Endometrial microvascular endothelial cells (primary cell): ENCODE data around the gene SLC25A38. TPM values are rescaled to one million over a fixed set of nuclear protein-coding genes. Genes with fewer than 3 reads are reported as not detected.
"Not testable (repeated sequence)": the region's sequence is repeated elsewhere in the genome, so short reads cannot be mapped to it uniquely, and the experiment has no call there.

Experiments
- in situ Hi-C: cut with HindIII; loops from 2 replicates; pipeline ENCODE4 v1.10.0; 2017; ENCODE audit warnings: low sequenced_read_pairs, low pct_unique_long_range_greater_than_20kb; ENCODE audit errors: inconsistent ontology term
- total RNA-seq: library from RNA; depleted of rRNA; stranded (reverse); fragments of >200 nt; gene quantifications from one replicate; pipeline ENCODE4 v1.2.3, GENCODE V29; 2015; ENCODE audit errors: inconsistent ontology term

The SLC25A38 gene
- total RNA-seq, 1 donor from 2014 or later = 21.6 TPM

DNA sequence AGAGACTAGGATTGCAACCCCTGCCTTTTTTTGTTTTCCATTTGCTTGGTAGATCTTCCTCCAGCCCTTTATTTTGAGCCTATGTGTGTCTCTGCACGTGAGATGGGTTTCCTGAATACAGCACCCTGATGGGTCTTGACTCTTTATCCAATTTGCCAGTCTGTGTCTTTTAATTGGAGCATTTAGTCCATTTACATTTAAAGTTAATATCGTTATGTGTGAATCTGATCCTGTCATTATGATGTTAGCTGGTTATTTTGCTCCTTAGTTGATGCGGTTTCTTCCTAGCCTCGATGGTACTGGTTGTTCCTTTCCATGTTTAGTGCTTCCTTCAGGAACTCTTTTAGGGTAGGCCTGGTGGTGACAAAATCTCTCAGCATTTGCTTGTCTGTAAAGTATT lies 12.7 kb upstream of the SLC25A38 start:
- in situ Hi-C loops = not testable (repeated sequence)

DNA sequence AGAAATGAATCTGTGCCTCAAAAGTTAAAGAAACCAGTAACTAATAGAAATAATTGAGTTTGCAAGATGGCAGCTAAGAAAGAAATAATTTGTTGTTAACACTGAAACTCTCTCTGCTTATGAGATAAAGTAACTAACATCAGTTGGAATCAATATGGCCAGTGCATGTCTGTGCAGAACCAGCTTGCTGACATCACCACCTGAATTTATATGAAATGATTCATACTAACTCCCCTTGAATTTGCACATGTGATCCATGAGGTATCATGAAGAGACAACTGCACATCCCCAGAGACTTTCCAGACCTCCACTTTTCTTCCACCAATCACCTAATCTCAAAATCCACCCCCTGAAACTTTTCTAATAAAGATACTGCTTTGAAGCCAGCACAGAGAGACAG lies 10.3 kb upstream of the SLC25A38 start:
- in situ Hi-C loops = no loop called here

DNA sequence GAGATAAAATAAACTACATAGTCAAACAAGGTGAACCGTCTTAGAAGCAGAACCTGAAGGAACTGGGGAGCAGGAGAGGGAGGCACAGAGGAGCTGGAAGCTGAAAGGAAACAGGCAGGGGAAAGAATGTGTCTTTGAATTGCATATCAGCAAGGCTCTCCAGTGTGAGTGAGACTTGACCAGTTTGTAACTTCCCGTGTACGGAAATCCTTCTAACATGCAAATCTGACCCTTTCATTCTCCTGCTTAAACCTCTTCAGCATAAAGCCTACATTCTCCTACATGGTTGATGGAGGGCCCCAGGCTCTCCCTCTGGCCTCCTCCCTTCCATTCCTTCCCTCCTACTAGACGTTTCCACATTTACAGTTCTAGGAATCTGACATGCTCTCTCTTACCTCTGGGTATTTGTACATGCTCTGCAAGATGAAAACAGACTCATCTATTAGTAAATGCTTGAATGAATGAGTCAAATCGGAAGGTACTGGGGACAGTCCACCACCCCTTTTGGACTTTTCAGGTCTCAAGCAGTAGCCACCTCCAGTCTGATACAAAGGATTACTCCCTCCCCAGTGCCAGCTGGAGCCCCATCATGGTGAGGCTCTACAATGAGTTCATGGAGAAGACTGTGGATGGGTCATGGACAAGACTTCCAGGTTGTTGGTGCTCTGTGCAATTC lies 6.1 kb upstream of the SLC25A38 start:
- in situ Hi-C loops = no loop called here

DNA sequence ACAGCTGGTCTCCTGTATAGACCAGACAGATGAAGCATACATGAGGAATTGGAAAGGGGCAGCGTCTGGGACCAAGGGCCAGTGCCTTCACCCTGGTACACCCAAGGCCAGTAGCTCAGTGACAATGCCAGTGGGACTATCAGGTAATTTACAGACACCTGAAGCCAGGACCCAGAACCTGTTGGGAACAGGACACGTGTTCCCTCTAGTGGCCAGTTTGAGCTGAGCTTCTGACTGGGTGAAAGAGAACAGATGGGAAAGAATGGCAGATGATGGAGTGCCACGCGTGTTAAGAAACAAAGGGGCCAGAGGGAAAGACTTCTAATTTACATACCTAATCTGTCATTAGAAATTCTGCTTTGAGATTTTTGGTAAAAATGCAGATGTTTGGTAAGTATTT lies 5.1 kb upstream of the SLC25A38 start:
- in situ Hi-C loops = no loop called here

DNA sequence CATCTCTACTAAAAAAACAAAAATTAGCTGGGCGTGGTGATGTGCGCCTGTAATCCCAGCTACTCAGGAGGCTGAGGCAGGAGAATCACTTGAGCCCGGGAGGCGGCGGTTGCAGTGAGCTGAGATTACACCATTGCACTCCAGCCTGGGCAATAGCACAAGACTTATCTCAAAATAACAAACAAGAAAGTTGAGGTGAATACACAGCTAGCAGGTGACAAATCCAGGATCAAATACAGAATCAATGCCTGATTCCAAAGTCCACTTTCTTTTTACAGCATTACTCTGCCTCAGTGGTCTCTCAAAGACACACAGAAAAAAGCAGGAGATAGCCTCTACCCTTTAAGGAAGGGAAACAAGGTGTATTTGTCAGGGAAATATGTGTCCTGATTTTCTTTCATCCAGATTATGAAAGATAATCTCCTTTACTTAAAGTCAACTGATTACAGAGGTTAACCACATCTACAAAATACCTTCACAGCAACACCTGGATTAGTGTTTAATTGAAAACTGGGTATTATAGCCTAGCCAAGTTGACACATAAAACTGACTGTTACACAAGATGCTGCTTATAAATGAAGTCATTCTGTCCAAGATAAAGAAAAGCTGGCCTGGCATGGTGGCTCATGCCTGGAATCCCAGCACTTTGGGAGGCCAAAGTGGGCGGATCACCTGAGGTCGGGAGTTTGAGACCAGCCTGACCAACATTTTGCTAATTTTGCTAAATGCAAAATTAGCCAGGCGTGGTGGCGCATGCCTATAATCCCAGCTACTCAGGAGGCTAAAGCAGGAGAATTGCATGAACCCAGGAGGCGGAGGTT lies 4.0 kb upstream of the SLC25A38 start:
- in situ Hi-C loops = no loop called here

DNA sequence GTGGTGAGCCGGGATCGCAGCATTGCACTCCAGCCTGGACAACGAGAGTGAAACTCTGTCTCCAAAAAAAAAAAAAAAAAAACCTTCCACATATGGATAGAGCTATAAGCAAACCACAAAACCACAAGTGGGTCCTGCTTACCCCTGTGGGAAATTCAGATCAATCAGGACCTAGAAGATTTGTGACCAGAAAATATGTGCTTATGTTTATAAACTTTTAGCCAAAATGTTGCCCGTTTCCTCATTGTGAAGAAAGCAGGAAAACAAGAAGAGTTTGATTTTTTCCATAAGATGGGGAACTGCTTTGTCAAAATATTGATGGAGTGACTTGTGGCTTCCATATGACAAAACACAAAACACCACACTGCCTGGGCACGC lies 3.4 kb upstream of the SLC25A38 start:
- in situ Hi-C loops = no loop called here

DNA sequence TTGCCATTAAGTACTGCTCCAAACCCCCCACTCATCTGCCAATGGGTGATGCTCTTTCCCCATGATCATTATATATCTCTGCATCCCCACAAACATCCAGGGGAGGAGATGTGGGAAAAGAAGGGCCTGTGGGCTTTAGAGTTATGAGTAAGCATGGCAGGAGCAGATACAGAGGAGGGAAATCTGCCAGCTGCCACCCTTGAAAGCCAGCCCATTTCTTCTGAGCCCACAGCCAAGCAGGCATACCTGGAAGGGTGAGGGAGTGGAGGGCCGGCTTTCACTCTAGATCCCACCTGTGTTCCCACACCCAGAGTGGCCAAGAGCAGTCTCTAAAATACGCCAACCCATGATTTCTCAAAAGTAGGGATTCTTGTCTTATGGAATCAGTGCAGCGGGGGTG lies 1.7 kb upstream of the SLC25A38 start:
- in situ Hi-C loops = no loop called here

DNA sequence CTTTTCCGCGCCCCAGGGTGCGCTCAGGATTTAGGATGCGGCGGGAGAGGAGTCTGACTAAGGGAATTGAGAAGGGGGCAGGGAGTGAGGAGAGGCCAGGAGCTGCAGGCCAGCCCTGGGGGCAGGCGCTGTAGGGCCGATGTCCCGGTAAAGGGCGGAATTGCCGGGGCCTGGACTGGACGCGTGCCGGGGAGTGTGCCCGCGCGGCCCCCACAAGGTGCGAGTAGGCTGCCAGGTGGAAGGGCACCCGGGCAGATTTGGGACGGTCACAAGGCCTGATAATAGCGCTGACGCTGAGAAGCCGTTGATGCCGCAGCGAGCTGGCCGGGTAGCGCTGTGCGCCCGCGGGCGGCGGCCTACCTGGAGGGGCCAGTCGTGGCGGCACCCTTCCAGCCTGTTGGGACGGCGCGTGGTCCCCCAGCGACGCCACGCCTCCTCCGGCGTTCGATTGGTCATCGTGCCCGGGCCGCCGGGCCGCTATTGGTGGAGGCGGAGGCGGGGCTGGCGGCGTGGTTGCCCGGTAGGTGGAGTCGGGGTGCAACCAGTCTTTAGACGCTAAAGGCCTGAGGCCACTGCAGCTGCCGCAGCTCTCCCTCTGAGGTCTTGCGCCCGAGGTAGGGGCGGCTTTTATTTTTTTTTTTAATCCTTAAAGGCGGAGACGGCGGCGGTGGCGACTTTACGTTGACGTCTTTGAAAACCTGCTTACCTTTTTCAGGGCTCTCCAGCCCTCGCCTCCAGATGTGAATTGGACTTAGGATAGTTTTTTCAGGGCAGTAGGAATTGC lies 903 bp downstream of the SLC25A38 start:
- in situ Hi-C loops = no loop called here

DNA sequence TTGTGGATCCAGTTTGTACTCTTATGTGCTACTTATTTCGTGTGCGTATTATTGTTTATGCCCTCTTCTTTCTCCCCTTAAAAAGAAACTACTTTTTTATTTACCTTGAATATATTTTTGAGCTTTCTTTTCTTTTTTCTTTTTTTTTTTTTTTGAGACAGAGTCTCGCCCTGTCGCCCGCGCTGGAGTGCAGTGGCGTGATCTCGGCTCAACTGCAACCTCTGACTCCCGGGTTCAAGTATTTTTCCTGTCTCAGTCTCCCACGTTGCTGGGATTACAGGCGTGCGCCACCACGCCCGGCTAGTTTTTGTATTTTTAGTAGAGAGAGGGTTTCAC lies 1.5 kb downstream of the SLC25A38 start:
- in situ Hi-C loops = no loop called here

DNA sequence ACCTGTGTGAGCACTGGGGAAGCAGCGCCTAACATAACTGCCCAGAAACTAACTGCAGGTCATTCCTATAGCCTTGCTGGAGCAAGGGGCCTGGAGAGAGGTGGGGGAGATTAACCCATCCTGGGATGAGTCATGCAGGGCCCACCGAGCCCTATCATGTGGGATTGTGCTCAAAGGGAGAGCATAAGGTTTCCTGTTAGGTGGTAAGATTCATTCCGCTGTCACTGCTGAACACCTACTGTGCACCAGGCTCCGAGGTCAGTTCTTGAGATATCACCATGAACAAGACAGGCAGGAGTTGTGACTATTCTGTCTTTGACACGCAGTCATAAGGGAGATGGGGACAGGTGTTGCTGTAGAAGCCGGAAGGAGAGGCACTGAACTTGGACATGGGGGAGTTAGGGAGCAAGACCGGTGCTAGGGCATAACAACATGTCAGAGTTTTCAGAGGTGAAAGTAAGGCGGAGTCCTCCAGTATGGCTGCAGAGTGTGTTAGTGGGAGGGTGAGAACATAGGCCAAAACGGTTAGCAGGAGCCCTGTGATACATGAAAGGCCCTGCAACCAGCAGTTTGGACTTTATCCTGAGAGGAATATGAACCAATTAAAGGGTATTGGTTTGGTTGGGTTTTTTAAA lies 2.4 kb downstream of the SLC25A38 start:
- in situ Hi-C loops = no loop called here

DNA sequence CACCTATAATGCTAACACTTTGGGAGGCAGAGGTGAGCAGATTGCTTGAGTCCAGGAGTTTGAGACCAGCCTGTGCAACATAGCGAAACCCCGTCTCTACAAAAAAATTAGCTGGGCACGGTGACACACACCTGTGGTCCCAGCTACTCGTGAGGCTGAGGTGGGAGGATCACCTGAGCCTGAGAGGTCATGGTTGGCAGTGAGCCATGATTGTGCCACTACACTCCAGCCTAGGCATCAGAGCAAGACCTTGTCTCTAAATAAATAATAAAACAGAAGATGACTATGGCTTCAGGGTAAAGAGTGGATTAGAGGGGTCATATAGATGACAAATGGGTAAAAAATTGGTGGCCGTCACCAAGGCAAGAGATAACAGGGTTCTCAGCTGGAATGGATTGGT lies 3.1 kb downstream of the SLC25A38 start:
- in situ Hi-C loops = no loop called here

DNA sequence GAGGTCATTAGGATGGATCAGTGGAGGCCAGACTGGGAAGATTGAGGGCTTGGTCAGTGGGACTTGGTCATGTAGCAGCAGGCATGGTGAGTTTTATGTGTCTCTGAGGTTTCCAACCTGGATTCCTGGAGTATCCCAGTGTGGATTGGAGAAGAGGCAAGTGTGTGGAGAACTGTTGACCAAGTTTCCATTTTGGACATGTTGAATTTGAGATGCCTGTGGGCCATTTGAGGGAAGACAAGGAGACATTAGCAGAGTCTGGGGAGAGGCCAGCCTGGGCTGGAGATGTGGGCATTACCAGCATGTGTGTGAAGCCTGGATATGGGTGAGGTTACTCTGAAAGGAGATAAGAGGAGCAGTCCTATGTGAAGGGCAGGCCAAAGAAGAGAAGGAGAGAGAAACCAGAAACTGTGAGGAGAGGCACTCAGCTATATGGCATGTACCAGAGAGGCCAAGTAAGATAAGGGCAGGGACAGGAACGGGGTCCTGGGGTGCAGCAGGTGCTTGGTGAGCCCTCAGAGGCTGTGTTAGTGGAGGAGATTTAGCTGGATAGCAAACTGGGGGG lies 4.3 kb downstream of the SLC25A38 start:
- in situ Hi-C loops = no loop called here

DNA sequence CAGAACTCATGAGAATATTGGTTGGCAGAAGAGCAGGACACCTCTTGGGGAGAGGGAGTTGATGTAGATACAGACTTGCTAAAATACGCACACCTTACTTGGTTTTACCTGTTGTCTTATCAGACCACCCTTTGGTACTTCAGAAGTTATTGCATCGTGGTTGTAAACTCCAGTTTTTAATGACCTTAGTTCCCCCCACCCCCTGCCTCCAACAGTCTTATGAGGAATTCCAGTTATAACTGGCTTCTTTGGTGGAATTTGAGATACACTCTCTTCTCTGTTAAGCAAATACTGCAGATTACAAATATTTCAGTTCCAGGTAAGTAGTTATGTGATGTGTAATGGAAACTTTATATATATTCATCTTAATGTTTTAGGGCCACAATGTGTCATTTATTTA lies 5.0 kb downstream of the SLC25A38 start:
- in situ Hi-C loops = no loop called here

DNA sequence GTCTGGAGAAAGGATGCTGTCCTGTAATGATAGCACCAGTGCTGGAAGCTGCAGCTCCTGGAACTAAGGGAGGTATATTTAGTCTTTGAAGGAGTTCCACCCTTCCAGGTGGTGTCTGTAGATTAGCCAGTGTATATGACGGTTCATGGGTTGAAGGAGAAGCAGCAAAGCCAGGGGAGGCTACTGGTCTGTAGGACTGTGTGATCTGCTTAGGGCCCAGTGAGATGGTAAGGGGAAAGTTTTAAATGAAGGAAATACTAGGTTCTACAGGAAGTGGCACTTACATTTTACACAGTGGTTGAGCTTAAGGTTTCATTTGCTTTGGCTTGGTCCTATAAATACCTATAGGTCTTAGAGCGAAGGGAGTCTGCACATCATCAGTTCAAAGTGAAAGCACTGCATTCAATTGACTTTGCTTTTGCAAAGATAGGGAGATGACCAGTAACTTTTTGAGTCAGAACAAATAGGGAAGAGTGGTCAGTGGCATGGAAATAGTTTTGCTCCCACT lies 5.6 kb downstream of the SLC25A38 start:
- in situ Hi-C loops = no loop called here

DNA sequence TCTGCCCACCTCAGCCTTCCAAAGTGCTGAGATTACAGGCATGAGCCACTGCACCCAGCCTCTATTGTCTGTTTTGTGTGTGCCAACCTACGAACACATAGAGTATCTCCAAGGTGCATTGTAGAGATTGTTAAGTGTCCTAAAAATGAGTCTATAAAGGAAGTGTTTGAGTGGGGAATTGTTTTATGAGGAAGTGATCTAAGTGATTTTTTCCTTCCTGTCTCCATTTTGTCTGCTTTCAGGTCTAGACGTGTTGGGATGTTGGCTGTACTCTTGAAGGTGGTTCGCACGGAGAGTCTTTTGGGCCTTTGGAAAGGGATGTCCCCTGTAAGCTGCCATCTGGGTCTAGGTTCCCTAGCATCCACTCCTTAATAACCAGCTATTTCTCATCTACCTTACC lies 7.0 kb downstream of the SLC25A38 start:
- in situ Hi-C loops = no loop called here

DNA sequence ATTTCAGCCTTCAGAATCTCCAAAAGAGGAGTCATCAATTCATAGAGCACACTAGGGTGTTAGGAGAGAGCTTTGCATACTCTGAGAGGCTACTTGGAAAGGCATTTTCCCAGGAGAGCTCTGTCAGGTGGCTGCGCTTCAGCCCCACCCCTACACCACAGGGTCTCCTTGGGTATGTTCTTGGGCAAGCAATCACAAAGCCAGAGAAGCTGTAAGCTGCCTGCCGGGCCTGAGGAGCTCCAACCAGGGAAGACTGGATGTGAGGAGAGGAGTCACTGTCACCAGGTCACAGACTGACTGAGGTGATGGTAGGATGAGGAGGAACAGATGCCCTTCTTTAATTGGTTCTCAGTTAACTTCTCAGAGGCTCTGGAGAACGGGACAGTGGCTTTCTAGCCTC lies 13.5 kb downstream of the SLC25A38 start:
- in situ Hi-C loops = no loop called here

DNA sequence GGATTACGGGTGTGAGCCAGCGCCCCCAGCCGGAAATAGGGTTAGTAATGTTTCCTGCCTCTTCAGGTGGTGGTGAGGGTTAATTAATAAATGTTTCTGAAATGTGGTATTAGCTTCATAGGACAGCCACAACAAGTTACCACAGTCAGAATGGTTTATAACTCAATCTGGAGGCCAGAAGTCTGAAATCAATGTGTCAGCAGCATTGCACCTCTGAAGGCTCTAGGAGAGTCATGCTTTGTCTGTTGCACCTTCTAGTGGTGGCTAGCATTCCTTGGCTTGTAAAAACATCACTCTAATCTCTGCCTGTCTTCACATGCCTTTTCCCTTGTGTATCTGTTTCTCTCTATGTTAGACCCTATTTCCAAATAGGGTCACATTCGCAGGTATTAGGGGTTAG lies 15.5 kb downstream of the SLC25A38 start:
- in situ Hi-C loops = no loop called here

DNA sequence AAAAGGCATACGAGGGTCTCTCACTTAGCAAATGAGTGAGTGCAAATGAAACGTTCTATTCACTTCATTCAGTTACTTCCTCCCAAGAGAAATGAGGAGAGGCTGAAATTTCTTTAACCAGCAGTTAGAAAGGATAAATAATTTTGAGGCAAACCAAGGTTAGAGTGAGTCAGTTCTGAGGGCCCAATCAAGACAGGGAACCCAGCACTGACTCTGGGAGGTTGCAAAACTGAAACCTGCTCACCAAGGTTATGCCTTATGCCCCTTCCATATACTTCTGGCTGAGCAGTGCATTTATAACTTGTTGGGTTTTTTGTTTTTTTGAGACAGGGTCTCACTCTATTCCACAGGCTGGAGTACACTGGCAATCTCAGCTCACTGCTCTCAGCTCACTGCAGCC lies 18.8 kb downstream of the SLC25A38 start:
- in situ Hi-C loops = no loop called here
